Stimulated activated CD4-positive, alpha-beta T cell treated with anti-CD3 and anti-CD28 coated beads, Interleukin-15, amount 100 ng/mL, for 48 hours (primary cell): ENCODE data around the gene ALPI.

Experiments
- DNase-seq, 2 donors: peaks; one replicate each; pipeline ENCODE4 v3.0.0-alpha.2; 2020; ENCODE audit warnings: low read depth in 2 of 2

ALPI gene

GRCh38 chr2:232460171-232460570 lies 4.2 kb downstream of the ALPI start:
- DNase-seq = no peak

- DNase-seq = no peak
Observed at GRCh38 chr2:232463701-232464543, 8.0 kb downstream of the ALPI start.

GRCh38 chr2:232464544-232464885 lies 8.6 kb downstream of the ALPI start:
- no peak for DNase-seq

GRCh38 chr2:232465061-232465460 lies 9.1 kb downstream of the ALPI start:
- DNase-seq = no peak

GRCh38 chr2:232466221-232466620 lies 10.3 kb downstream of the ALPI start:
- no peak for DNase-seq

- DNase-seq = no peak
Observed at GRCh38 chr2:232473467-232473890, 17.5 kb downstream of the ALPI start.

GRCh38 chr2:232476045-232476444 lies 20.1 kb downstream of the ALPI start:
- DNase-seq = no peak

GRCh38 chr2:232476791-232477190 lies 20.8 kb downstream of the ALPI start:
- DNase-seq = no peak

GRCh38 chr2:232477751-232478510 lies 22.0 kb downstream of the ALPI start:
- DNase-seq = no peak

GRCh38 chr2:232478571-232479340 lies 22.8 kb downstream of the ALPI start:
- no peak for DNase-seq

GRCh38 chr2:232479341-232480200 lies 23.6 kb downstream of the ALPI start:
- no peak for DNase-seq

GRCh38 chr2:232480201-232481190 lies 24.5 kb downstream of the ALPI start:
- DNase-seq = no peak

GRCh38 chr2:232481322-232482140 lies 25.6 kb downstream of the ALPI start:
- DNase-seq = no peak

GRCh38 chr2:232482301-232483238 lies 26.6 kb downstream of the ALPI start:
- DNase-seq = no peak

- DNase-seq = no peak
Observed at GRCh38 chr2:232483311-232483922, 27.5 kb downstream of the ALPI start.

- DNase-seq = no peak
Observed at GRCh38 chr2:232483923-232484627, 28.1 kb downstream of the ALPI start.
